Fibroblast of lung (primary cell): ENCODE measurements around the gene FHIP1B. TPM values are rescaled to one million over a fixed set of nuclear protein-coding genes. Genes with fewer than 3 reads are reported as not detected.

ENCODE experiments used
- DNase-seq, 2 donors: peaks; one replicate each; pipeline versions ENCODE4 v3.0.0 to v3.0.0-alpha.2; 2010; ENCODE audit warnings: low read depth in 2 of 2
- H2AFZ ChIP-seq: 2 replicates; pipeline ENCODE4 v1.5.1; 2012; ENCODE audit warnings: low read length, control low read depth, inconsistent platforms
- H3K27ac ChIP-seq: 2 replicates; pipeline ENCODE4 v1.5.1; 2011; ENCODE audit warnings: low read length, control low read depth; ENCODE audit not compliant: insufficient read depth
- H3K27me3 ChIP-seq: 2 replicates; pipeline ENCODE4 v1.5.1; 2011; ENCODE audit warnings: mild to moderate bottlenecking, low read length; ENCODE audit not compliant: control insufficient read depth, insufficient read depth
- H3K36me3 ChIP-seq: 2 replicates; pipeline ENCODE4 v1.5.1; 2011; ENCODE audit warnings: low read length; ENCODE audit not compliant: control insufficient read depth, insufficient read depth
- H3K4me1 ChIP-seq: 2 replicates; pipeline ENCODE4 v1.5.1; 2011; ENCODE audit warnings: low read length; ENCODE audit not compliant: control insufficient read depth, insufficient read depth; ENCODE audit errors: extremely low read depth
- H3K4me2 ChIP-seq: 2 replicates; pipeline ENCODE4 v1.5.1; 2011; ENCODE audit warnings: low read length, control low read depth; ENCODE audit not compliant: insufficient read depth; ENCODE audit errors: extremely low read depth
- H3K4me3 ChIP-seq, 4 experiments: fragments of 200-600 bp in 1 of 4; sonication (generic) in 1 of 4; replicated peaks in 1 of 4; 2 replicates each; pipeline ENCODE4 v1.5.1; 2011 to 2016; ENCODE audit warnings: low read length in 4 of 4, low read depth in 3 of 4, mild to moderate bottlenecking in 3 of 4, control low read depth in 2 of 4, inconsistent platforms in 1 of 4, mixed read lengths in 1 of 4; ENCODE audit not compliant: insufficient read depth in 1 of 4; ENCODE audit errors: control extremely low read depth in 1 of 4
- H3K79me2 ChIP-seq: 2 replicates; pipeline ENCODE4 v1.5.1; 2012; ENCODE audit warnings: mild to moderate bottlenecking, low read length, inconsistent platforms; ENCODE audit not compliant: control insufficient read depth, insufficient read depth
- H3K9ac ChIP-seq: 2 replicates; pipeline ENCODE4 v1.5.1; 2011; ENCODE audit warnings: mild to moderate bottlenecking, low read length, control low read depth; ENCODE audit not compliant: insufficient read depth
- H3K9me3 ChIP-seq: 2 replicates; pipeline ENCODE4 v1.5.1; 2012; ENCODE audit warnings: low read depth, low read length; ENCODE audit not compliant: control insufficient read depth, insufficient read depth
- H4K20me1 ChIP-seq: 2 replicates; pipeline ENCODE4 v1.5.1; 2011; ENCODE audit warnings: low read length; ENCODE audit not compliant: control insufficient read depth, insufficient read depth; ENCODE audit errors: extremely low read depth
- EZH2 ChIP-seq: IDR thresholded peaks from 2 replicates; pipeline ENCODE4 v1.5.1; 2012; ENCODE audit warnings: low read length, control low read depth, mild to moderate bottlenecking; ENCODE audit errors: missing control alignments
- polyA plus RNA-seq, 2 donors: library from polyadenylated mRNA; depleted of rRNA in 1 of 2; stranded (reverse) in 1 of 2; unstranded in 1 of 2; fragments of >200 nt; gene quantifications; 2 replicates each; pipeline ENCODE4 v1.2.1, GENCODE V29; 2011 to 2012; ENCODE audit warnings: missing spikeins in 1 of 2
- total RNA-seq: library from RNA; depleted of rRNA; stranded (reverse); fragments of >200 nt; gene quantifications from 2 replicates; pipeline ENCODE4 v1.2.1, GENCODE V29; 2014
- TF ChIP-seq, protein P1 (sequence below), 2 donors: IDR thresholded peaks in 1 of 2; conservative IDR thresholded peaks in 1 of 2; 1 replicate in 1 of 2; 2 replicates in 1 of 2; pipeline ENCODE4 v1.5.1; 2011 to 2012; ENCODE audit warnings: low read length in 2 of 2, control low read depth in 1 of 2, inconsistent platforms in 1 of 2, low read depth in 1 of 2, mild to moderate bottlenecking in 1 of 2

FHIP1B gene
- total and polyA plus RNA-seq, 2 donors (not counting 1 experiment from before 2014, with no cell fraction given), result 9.2 to 15.4 TPM

- no peaks in the 10 kb centered on the region for H3K27me3 ChIP-seq
Observed at GRCh38 chr11:6225024-6225423, 9.4 kb downstream of the FHIP1B start.

DNA sequence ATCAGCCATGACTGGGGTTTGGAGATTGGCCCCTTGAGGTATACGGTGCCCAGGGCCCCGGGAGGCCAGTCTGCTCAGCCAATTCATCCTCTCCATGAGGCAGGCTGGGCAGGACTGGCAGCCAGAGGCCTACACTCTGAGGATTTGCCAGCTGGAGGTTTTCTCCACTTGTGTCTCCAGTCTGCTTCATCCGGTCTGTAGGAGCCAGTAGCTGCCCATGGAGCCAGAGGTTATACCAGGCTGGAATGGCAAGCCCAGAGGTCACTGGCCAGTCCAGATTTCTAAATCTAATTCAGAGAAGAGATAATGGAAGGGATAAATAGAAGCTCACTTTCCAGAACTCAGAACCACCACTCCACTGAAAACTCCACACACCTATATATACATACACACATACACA lies 10.0 kb downstream of the FHIP1B start:
- TF ChIP-seq, protein P1, sequence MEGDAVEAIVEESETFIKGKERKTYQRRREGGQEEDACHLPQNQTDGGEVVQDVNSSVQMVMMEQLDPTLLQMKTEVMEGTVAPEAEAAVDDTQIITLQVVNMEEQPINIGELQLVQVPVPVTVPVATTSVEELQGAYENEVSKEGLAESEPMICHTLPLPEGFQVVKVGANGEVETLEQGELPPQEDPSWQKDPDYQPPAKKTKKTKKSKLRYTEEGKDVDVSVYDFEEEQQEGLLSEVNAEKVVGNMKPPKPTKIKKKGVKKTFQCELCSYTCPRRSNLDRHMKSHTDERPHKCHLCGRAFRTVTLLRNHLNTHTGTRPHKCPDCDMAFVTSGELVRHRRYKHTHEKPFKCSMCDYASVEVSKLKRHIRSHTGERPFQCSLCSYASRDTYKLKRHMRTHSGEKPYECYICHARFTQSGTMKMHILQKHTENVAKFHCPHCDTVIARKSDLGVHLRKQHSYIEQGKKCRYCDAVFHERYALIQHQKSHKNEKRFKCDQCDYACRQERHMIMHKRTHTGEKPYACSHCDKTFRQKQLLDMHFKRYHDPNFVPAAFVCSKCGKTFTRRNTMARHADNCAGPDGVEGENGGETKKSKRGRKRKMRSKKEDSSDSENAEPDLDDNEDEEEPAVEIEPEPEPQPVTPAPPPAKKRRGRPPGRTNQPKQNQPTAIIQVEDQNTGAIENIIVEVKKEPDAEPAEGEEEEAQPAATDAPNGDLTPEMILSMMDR (conservative IDR thresholded peaks at IDR 0.05 in 1 of 2, IDR thresholded peaks at IDR 0.05 in 1 of 2; ENCODE audit: low read depth in 1 of 2, low read length in 2 of 2), result no peak
- no peak for TF ChIP-seq EZH2
- Histone ChIP-seq H3K4me3 (no peak overlapping the region), H3K9me3 (no peaks in the 10 kb centered on the region), H2AFZ (no peak overlapping the region), H4K20me1 (no peaks in the 10 kb centered on the region), H3K4me2 (no peak overlapping the region), H3K79me2 (peaks cover 2% of the 10 kb centered on the region), H3K27me3 (no peaks in the 10 kb centered on the region), H3K36me3 (peaks cover 5% of the 10 kb centered on the region), H3K9ac (no peak overlapping the region), H3K27ac (no peak overlapping the region), H3K4me1 (no peaks in the 10 kb centered on the region)
- DNase-seq, result no peak

More at GRCh38 chr11:6225024-6225423, 9.4 kb downstream of the FHIP1B start:
- H3K4me1 ChIP-seq, result no peaks in the 10 kb centered on the region
- H3K9ac ChIP-seq, result no peak overlapping the region
- H3K79me2 ChIP-seq, result peaks cover 3% of the 10 kb centered on the region
- peaks cover 5% of the 10 kb centered on the region for H3K36me3 ChIP-seq
- H3K4me2 ChIP-seq, result no peak overlapping the region
- no peak overlapping the region for H3K4me3 ChIP-seq
- H4K20me1 ChIP-seq, result no peaks in the 10 kb centered on the region
- no peak for DNase-seq
- H3K27ac ChIP-seq, result no peak overlapping the region
- TF ChIP-seq, protein P1 (conservative IDR thresholded peaks at IDR 0.05 in 1 of 2, IDR thresholded peaks at IDR 0.05 in 1 of 2; ENCODE audit: low read depth in 1 of 2, low read length in 2 of 2), result no peak
- no peak for TF ChIP-seq EZH2
- no peaks in the 10 kb centered on the region for H3K9me3 ChIP-seq
- no peak overlapping the region for H2AFZ ChIP-seq

DNA sequence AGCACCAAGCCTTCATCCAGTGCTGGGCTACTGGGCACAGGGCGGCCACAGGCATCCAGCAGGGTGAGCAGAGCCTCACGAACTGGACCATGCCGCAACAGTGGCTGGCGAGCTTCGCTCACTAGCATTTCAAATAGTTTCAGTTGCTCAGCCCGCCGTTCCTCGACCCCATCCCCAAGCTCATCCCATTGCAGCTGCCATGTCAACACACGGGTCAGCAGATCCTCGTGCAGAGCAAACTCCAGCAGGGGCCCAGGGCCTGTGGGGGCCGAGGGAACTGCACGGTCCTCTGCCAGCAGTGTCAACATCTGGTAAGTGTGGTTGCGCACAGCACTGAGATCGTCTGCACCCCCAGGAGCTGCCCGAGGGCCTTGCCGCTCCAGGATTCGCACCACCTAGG lies 10.6 kb downstream of the FHIP1B start:
- H3K27me3 ChIP-seq, result no peaks in the 10 kb centered on the region
- peaks cover 2% of the 10 kb centered on the region for H3K4me1 ChIP-seq
- no peak overlapping the region for H3K9ac ChIP-seq
- H2AFZ ChIP-seq, result no peak overlapping the region
- H3K79me2 ChIP-seq, result peaks cover 2% of the 10 kb centered on the region
- DNase-seq, result no peak
- no peaks in the 10 kb centered on the region for H4K20me1 ChIP-seq
- H3K4me3 ChIP-seq, result no peak overlapping the region
- H3K27ac ChIP-seq, result no peak overlapping the region
- no peak overlapping the region for H3K4me2 ChIP-seq
- TF ChIP-seq, protein P1 (conservative IDR thresholded peaks at IDR 0.05 in 1 of 2, IDR thresholded peaks at IDR 0.05 in 1 of 2; ENCODE audit: low read depth in 1 of 2, low read length in 2 of 2), result no peak
- TF ChIP-seq EZH2, result no peak
- no peaks in the 10 kb centered on the region for H3K9me3 ChIP-seq
- peaks cover 5% of the 10 kb centered on the region for H3K36me3 ChIP-seq
